Measurements from ENCODE around the gene TNIK. TPM values are rescaled to one million over a fixed set of nuclear protein-coding genes. Genes with fewer than 3 reads are reported as not detected.

Gene TNIK
- total and polyA plus RNA-seq, 2 experiments from 2014 or later, result 14.6 to 34.3 TPM

DNA sequence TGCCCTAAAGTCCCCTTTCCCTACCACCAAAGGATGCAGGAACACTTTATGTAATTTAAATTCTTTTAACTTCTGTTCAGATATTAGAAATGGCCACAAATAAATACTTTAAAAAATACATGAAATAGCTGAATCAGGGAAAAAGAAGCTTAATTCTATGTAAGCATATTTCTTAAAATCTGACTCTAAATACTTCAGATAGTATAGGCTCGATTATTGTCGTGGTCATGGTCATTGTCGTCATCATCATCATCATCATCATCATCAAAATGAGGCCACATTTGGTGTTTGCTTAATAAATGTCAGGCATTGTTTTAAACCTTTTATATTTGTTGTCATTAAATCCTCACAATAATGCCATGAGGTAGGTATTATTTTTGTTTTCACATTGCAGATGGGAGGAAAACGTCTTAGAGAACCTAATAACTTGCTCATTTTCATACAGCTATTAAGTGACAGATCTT, 448.3 kb downstream of the TNIK start (continued):
- TF ChIP-seq, protein P1, sequence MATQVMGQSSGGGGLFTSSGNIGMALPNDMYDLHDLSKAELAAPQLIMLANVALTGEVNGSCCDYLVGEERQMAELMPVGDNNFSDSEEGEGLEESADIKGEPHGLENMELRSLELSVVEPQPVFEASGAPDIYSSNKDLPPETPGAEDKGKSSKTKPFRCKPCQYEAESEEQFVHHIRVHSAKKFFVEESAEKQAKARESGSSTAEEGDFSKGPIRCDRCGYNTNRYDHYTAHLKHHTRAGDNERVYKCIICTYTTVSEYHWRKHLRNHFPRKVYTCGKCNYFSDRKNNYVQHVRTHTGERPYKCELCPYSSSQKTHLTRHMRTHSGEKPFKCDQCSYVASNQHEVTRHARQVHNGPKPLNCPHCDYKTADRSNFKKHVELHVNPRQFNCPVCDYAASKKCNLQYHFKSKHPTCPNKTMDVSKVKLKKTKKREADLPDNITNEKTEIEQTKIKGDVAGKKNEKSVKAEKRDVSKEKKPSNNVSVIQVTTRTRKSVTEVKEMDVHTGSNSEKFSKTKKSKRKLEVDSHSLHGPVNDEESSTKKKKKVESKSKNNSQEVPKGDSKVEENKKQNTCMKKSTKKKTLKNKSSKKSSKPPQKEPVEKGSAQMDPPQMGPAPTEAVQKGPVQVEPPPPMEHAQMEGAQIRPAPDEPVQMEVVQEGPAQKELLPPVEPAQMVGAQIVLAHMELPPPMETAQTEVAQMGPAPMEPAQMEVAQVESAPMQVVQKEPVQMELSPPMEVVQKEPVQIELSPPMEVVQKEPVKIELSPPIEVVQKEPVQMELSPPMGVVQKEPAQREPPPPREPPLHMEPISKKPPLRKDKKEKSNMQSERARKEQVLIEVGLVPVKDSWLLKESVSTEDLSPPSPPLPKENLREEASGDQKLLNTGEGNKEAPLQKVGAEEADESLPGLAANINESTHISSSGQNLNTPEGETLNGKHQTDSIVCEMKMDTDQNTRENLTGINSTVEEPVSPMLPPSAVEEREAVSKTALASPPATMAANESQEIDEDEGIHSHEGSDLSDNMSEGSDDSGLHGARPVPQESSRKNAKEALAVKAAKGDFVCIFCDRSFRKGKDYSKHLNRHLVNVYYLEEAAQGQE (IDR thresholded peaks at IDR 0.05; ENCODE audit: unreplicated experiment), result no peak
- TF ChIP-seq JUNB (IDR thresholded peaks at IDR 0.05; ENCODE audit: unreplicated experiment) (no peak), STAT1 (IDR thresholded peaks at IDR 0.05; ENCODE audit: unreplicated experiment) (no peak), ZNF114 (CRISPR knock-in tag; IDR thresholded peaks at IDR 0.05) (no peak), ETS1 (IDR thresholded peaks at IDR 0.05) (no peak), EZH2 (IDR thresholded peaks at IDR 0.05; ENCODE audit: low read depth, unreplicated experiment) (no peak), EZH2phosphoT487 (IDR thresholded peaks at IDR 0.05; ENCODE audit: unreplicated experiment) (no peak)

MicroRNA genes within 50 kb of the gene (microRNA counts, 767-probe panel; counts per million panel counts)
- microRNA hsa-miR-569, result not detected

Small RNA genes lying within 50 kb of the gene (microRNA-seq; reads per million reads assigned to microRNA genes)
- not detected for gene MIR569

Small RNA genes lying within 50 kb of the gene (small RNA-seq; reads per million reads assigned to genes)
- gene MIR569 (ENCODE audit: low replicate concordance), result not detected
- not detected for gene RF00019 (ENCODE audit: low replicate concordance)
- not detected for gene RNU6-348P (ENCODE audit: low replicate concordance)
